Vagina (tissue), 2 donors: ENCODE data around the gene OR4D6.

Experiments
- CTCF ChIP-seq, 3 experiments: fragments of 450-650 bp in 2 of 3; fragments of 200-600 bp in 1 of 3; sonication (generic) in 1 of 3; IDR thresholded peaks; one replicate each; pipeline ENCODE4 v1.5.1; 2017 to 2019; ENCODE audit warnings: antibody characterized with exemption in 3 of 3, mild to moderate bottlenecking in 2 of 3, moderate library complexity in 2 of 3
- POLR2A ChIP-seq, 2 donors: fragments of 450-650 bp; IDR thresholded peaks; one replicate each; pipeline ENCODE4 v1.6.1; 2017; ENCODE audit warnings: antibody characterized with exemption in 2 of 2, mild to moderate bottlenecking in 2 of 2, moderate library complexity in 2 of 2

- no peak for TF ChIP-seq POLR2A (IDR thresholded peaks at IDR 0.05)
- no peak for TF ChIP-seq CTCF (IDR thresholded peaks at IDR 0.05)
These were observed 38.6 kb upstream of the OR4D6 start for GRCh38 chr11:59418156-59418555.
